SK-N-DZ (cell line): Measurements from ENCODE around the gene TMEM39B.

Experiments
- small RNA-seq, 2 experiments: library from RNA; depleted of rRNA; stranded (forward); fragments of <200 nt; gene quantifications; one replicate each; pipeline ENCODE3, GENCODE V24; 2014

The TMEM39B gene

Small RNAs within 50 kb of the gene (small RNA-seq; reads per million reads assigned to genes)
- gene MIR5585, result 0 reads per million in 2 experiments
- 0 reads per million in 2 experiments for gene RF00017
